GM18858 (cell line): ENCODE measurements around the gene GRIP2.

ENCODE experiments used
- ATAC-seq: cut with Tn5 transposase; IDR thresholded peaks from one replicate; pipeline ENCODE4 v1.9.1; 2021; ENCODE audit not compliant: unreplicated experiment

GRIP2 gene

DNA sequence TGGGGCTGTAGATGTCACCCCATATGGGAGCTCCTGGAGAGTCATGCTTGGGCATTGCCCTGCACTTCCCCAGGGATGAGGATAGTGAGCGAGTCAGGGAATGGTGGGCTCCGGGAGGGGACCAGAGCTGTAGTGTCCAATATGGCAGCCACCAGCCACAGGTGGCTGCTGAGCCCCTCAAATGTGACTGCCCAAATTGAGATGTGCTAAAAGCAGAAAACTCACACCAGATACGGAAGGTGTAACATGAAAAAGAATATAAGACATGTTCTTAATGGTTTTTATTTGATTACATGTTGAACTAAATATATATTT is 31.7 kb downstream of the GRIP2 start:
- no peak for ATAC-seq

DNA sequence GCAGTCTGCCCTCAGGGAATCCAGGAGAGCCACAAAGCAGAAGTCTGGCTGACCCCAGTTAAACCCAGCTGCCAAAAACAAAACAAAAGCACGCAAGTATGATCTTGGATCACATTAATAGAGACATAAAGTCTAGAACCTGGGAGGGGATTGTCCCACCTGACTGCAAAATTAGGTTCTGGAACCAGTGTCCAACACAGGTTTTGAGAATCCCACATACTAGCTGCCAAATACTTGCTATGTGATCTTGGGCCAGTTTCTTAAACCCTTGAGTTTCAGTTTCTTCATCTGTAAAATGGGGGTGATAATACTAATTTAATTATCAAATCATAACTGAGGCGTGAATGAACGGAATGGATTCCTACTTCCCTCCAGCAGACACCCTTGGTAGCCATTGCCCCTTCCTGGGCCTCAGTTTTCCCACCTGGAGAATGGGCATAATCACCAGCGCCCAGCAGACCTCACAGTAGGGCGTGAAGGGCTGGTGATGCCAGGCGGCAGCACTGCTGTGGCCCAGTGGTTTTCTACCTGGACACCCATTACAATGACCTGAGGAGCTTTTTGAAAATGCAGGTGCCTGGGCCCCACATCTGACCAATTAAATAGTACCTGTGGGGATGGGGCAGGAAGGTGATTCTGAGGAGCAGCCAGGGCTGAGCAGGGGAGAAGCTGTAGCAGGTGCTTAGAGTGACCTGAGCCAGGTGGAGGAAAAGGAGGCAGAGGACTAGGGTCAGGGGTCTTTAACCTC is 32.2 kb downstream of the GRIP2 start:
- no peak for ATAC-seq

DNA sequence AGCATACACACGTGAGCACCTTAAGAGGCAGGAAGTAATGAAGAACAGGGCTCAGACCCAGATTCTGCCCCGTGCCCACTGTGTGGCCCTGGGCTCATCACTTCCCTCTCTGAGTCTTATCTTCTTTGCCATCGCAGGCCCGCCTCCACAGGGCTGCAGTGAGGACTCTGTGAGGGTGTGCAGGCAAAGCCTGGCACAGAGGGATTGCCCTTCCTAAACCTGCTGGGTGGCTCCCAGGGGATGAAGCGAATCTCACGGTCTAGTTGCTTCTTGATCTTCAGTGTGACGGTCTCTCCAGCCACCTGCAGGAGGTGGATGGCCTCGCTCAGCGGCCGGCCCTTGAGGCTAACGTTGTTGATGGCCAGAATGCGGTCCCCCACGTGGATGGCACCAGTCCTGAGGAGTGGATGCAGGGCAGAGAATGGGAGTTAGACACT is 32.8 kb downstream of the GRIP2 start:
- ATAC-seq: no peak

DNA sequence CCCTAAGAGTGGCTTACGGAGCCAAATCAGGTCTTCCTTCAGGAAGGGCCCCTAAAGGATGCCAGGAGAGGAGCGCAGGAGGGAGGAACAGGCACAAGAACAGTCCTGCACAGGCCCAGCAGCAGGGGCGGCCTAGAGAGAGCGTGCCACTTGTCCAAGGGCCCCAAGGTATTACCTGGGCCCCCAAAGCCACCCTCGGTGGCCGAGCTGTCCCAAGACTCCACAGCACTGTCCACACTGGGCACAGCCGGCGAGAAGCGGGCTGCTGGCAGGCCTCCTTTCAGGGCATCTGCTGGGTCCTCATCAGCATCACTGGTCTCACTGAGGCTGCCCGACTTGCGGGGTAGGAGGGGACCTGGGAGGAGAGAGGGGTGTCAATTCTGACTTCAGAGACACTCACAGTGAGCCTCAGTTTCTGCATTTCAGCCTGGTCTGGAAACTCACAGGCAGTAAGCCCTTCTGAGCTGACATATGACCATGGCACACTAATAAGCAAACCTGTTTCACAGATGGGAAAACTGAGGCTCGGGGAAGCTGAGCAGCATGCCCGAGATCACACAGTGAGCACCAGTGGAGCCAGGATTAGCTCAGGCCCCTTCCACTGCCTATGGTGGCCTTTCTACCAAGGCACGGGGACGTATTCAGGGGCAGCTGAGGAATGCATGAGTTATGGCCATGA is 33.4 kb downstream of the GRIP2 start:
- no peak for ATAC-seq

DNA sequence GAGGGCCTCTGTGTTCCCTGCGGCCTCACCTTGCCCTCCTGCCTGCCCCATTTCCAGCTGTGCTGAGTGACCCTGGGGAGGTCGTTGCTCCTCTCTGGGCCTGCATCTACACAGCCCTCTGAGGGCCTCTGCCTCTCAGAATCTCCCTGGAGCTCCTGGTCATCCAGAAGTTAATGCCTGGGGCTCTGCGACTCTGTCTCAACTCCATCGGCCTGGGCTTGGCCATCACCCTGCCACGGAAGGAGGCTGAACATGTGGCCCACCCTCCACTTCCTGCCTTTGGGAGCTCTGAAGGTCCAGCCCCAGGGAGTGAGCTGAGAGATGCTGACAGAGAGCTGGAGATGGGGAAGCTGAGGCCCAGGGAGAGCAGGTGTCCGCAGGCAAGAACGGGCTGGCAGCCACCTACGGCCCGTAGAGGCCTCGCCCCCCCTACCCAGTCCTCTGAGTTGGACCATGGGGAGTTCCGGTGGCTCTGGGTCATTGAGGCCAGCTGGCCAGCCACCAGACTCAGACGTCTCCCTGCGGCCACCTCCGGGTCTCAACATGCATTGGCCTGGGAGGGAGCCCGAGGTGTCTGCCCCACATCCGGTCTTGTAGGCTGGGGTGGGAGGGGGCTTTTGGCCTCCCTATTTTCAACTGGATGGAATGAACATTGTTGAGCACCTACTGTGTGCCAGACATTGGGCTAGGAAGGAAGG is 34.2 kb downstream of the GRIP2 start:
- ATAC-seq: no peak

DNA sequence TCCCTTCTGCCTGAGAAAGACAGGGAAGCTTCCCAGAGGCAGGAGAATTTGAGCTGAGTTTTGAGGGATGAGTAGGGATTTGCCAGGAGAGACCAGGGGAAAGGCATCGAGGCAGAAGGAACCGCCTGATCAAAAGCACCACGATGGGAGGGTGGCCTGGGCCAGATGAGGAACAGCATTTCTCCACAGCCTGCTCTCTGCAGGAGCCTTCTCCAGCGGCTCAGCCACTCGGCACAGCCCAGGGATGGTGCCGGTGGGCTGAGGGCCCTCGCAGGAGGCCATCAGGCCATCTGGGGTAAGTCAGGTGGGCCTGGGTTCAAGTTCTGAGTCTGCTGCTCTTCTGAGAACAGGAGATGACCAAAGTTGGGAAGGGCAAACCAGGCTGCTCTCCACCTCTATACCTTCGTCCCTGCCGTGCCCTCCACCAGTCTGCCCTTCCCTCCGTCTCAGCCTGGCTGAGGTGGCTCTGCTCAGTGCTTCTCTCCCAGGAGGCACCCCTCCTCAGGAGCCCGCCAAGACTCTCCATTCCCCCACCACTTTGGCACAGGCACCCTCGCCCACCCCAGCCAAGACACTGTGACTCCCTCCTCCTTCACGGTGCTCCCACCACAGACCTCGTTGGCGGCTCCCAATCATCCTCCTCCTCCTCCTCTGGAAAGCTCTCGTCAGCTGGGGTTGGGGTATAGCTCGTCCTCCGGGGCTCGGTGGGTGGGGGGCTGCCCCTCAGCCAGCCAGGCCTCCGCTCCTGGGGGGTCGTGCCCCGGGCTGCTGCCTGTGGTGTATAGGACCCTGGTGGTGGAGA is 34.9 kb downstream of the GRIP2 start:
- ATAC-seq: no peak

DNA sequence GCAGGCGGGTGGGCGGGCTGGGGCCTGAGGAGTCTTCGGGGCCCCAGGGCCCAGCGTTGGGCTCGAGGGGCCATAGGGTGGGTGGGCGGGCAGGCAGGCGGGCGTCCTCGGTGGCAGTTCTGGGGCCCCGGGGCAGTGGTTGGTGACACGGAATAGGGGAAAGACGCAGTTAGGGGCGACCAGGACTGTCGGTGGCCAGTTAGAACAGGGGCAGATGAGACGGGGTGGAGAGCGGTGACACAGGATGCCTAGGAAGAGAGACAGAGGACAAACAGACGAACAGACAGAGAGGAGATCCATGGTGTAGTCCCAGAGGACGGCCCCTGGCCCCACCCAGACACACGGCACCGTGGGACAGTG is 36.5 kb downstream of the GRIP2 start:
- no peak for ATAC-seq

DNA sequence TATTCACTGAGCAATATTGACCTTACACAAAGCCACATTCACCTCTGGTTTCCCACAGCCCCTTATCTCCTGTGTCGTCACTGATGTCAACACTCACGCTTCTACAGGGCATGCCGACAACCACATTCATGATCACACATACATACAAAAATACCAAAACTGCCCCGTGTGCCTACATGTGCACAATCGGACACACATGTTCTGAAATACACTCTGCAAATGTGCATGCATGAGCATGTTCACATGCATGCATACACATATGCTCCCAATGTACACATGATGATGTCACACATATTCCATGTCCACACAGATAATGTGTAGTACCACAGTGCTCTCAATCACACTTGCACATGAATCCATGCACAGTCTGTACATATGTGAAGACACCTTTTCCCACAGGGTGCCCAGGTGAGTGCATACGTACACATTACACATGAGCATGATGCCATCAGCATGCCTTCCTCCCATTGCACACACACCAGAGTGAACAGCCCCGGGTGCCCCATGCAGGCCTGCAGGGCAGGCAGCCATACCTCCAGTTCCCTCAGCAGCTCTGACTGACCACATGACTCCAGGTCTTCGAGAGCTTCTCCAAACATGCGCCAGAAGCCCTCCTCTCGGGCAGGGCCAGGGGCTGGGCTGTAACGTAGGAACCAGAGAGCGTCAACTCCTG is 37.0 kb downstream of the GRIP2 start:
- no peak for ATAC-seq

DNA sequence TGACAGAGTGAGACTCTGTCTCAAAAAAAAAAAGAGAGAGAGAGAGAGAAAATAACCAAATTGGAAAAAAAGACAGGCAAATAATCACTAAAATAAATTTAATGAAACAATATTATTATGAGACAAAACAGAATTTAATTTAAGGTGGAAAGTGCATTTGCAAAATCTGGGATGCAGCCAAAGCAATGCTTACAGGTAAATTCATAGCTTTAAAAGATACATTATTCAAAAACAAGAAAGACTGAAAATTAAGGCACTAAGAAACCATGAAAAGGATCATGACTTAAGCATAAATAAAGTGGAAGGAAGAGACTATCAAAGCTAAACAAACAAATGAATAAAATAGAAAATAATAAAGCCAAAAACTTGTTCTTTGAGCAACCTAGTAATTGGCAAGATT is 37.7 kb downstream of the GRIP2 start:
- no peak for ATAC-seq

DNA sequence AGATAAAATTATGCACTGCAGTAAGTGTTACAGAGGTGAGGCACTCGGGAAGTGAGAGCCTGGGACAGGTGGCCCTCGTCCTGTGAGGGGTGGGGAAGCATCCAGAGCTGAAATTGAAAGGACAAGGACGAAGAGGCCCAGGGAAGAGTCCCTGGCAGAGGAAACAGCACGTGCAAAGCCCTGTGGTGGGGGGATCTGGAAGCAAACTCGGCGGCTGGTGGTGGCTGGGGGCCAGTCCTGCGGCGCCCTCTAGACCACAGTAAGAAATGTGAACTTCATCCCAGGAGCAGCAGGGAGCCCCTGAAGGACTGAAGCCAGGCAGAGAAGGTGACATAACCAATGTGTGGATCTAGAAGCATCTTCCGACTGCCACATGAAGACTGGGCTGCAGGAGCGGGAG is 42.8 kb downstream of the GRIP2 start:
- no peak for ATAC-seq

DNA sequence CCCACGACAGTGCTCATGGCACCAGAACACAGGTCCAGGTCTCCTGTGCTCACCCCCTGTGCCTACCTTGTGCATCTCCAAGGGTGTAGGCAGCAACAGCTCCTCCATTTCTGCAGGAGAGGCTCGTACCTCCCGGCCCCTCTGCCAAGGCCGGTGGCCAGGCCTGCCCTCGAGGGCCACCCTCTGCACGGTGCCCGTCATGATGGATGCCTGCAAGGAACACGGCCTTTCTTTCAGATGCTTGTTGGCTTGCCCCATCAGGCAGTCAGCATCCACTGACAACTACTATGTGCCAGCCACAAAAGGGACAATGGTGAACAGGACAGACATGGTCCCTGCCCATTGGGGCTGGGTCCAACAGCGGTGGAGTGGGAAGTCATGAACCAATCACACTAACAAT is 43.8 kb downstream of the GRIP2 start:
- no peak for ATAC-seq

DNA sequence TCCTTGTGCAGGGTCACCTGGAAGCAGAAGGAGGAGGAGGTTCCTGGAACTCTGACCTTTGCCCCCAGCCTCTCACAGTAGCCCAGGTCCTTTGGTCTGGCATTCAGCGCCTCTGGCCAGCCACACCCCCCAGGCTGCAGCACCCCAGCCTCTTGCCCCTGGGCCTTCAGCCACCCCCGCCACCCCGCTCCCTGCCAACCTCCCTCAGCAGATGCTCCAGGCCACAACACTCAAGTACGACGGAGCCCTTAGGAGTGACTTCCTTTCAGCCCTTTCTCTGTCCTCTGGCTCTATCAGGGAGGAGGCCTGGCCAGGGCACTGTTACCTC is 45.2 kb downstream of the GRIP2 start:
- no peak for ATAC-seq

DNA sequence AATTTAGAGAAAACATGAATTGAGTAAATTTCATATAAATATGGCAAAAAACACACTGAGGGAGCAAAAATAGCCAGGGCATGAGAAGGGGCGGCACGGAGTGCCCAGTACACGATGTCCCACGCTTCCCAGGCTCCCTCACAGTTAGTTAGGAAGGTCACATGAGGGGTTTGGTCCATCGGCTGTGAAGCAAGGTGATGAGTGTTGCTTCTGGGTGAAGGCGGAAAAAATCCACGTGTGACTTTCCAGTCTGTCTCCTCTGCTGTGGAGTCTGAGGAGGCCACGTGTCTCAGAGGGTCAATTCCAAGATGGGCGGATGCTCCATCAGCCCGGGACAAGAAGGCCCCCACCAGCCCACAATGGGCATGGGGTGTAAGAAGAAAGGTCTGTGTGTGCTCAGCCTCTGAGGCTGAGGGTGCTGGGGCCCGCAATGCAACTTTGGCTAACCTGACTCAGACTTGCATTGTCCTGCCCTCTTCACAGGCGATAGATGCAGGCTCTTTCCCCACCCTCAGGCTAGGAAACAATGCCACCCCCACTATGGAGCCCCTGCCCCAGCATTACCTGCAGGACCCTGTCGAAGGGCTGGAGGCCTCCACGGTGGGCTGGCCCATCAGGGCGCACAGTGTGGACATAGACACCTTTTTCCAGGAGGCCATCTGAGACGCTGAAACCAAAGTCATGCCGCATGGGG is 45.7 kb downstream of the GRIP2 start:
- no peak for ATAC-seq

DNA sequence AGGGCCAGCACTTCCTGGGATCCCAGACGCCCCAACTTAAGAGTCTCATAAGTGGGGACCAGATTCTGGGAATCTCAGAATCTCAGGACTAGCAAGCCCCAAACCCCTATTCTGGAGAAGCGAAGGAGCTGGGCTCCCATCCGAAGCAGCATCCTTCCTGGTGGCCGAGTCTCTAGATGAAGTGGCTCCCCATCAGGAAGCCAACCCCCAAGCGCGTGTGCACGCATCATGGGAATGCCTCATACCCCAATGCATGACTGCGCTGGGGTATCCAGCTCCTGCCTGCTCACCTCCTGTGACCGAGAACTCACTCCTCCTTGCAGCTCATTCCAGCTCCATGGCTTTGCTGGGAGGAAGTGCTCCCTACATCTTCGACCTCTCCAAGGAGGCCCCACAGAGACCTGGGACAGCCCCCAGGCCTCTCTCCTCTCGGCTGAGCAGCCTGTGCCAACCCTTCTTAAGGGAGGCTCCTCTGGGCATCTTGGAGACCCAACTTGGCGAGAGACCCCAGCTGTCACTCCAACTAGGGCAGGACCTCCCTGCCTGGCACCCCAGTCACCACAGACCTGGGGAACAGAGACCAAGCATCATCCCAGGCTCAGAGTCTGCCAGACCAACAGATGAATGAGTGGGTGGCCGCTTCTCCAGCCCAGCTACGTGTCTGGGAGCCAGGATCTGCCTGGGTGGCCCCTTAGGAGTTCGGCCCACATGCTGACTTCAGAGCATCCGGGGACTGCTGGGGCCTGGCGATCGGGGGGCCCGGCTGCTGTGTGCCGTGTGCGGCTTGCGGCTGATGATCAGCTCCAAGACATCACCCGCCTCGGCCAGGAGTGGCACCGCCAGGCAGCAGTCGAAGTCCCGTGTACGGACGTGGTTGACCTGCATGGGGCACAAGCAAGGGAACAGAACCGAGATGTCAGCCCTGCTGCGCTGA is 46.9 kb downstream of the GRIP2 start:
- ATAC-seq: no peak

DNA sequence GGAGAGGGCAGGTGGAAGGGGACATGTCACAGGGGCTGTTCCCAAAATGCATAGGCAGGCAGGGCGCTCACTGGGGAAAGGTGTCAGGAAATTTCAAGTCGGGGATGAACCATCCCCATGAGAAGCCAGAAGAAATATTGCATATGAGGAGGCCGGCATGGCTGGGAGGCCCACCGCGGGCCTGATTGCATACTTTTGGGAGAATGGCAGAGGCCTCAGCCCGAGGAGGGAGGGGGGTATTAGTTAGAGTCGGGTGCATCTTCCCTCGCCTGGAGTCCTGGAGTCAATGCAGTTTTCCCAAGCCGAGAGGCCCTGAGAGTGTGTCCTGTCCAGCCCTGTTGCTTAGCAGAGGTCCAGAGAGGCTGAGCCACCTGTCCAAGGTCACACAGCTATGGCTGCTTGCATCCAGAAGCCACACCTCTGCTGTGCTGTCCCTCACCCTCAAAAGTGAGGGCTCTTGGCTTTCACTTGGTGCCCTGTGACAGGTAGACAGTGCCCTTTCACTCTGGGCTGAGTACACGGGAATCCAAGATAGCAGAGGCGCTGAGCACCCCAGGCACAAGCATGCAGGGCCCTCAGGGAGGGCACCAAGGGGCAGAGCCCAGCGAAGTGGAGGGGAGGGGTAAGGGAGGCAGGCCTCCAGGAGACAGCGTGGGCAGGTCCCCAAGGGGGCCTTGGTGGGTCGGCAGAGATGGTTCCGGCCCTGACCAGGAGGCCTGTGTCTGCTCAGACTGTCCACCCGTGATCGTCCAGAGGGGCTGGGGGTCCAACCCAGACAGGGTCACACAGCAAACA is 48.5 kb downstream of the GRIP2 start:
- no peak for ATAC-seq

DNA sequence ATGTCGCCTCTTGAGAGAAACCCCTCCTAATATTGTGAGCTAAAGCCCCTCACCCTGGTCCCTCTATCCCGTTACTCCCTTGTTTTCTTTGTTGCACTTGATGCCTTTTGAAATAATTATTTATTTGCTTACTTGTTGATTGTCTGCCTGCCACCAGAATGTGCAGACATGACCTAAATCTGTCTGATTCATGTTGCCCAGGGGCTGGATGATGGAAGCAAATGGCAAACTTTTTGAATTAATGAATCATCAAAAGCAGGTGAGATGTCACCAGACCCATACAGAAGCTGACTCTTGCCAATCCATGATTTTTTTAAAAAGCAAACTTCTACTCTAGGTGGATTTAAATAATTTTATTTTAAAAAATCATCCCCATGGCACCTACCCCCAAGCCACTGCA is 49.3 kb downstream of the GRIP2 start:
- ATAC-seq: no peak

DNA sequence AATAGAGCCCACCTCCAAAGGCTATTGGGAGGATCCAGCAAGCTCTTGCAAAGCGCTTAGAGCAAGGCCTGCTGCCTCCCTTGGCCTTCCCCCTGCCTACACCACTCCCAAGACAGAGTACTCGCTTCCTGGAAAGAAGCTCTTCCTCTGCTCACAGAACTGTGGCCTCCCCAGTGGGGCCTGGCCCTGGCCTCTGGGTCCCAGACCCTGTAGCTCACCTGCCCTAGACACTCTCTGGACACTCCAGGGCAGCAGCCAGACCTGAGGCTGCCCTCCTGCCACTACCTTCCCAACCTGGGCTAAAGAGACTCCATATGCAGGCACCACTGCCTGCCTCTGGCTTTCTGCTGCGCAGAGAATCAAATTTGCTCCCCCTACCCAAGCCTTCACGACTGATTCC is 49.9 kb downstream of the GRIP2 start:
- no peak for ATAC-seq

DNA sequence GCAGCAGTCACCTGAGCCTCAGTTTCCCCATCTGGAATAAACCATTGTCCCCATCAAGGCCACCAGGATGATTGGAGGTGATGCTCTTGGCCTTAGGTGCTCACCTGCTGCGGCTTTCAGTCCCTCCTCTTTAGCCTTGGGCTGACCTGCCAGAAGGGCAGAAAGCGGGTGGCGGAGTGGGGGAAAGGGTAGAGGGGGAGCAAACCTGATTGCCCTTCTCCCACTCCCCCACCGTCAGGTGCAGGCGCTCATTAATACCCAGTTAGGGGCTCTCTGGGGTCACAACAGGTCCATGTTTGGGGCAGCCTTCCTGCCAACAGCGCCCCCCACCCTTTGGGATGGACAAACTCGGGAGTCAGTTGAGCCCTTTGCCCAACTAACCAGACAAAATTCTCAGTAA is 50.5 kb downstream of the GRIP2 start:
- ATAC-seq: no peak
